ENCODE results near the gene PPFIBP2. TPM values are rescaled to one million over a fixed set of nuclear protein-coding genes. Genes with fewer than 3 reads are reported as not detected.

The PPFIBP2 gene
- total RNA-seq, 2 experiments from 2014 or later: 102 to 182 TPM

- H4K20me1 ChIP-seq (ENCODE audit: insufficient read depth, low read length): peaks cover 5% of the 10 kb centered on the region; the same call in 1 of the 2 replicates
- TF ChIP-seq EZH2phosphoT487 (IDR thresholded peaks at IDR 0.05; ENCODE audit: borderline replicate concordance, low read depth, low read length) (no peak), CTCF (conservative IDR thresholded peaks at IDR 0.05; ENCODE audit: low read length) (no peak)
- no peaks in the 10 kb centered on the region for H3K4me1 ChIP-seq (ENCODE audit: insufficient read depth, low read length, poor library complexity, severe bottlenecking)
- no peak overlapping the region for H3K4me2 ChIP-seq (ENCODE audit: low read length)
- H3K4me3 ChIP-seq (ENCODE audit: low read depth, low read length, poor library complexity, severe bottlenecking): no peak overlapping the region
- H3K9me2 ChIP-seq (ENCODE audit: insufficient read depth, low read length): no peaks in the 10 kb centered on the region
- intact Hi-C loops (cut with micrococcal nuclease; ENCODE audit: unreplicated experiment): no loop called here
- no peaks in the 10 kb centered on the region for H3K79me2 ChIP-seq (ENCODE audit: insufficient read depth, low read depth, low read length)
- CTCF ChIA-PET (ENCODE audit: unreplicated experiment): no interaction called here
- peaks cover 88% of the 10 kb centered on the region for H3K36me3 ChIP-seq (ENCODE audit: insufficient read depth, low read length)
- H3K27ac ChIP-seq (ENCODE audit: low read depth, low read length, poor library complexity, severe bottlenecking): no peak overlapping the region
- no peaks in the 10 kb centered on the region for H3K9me3 ChIP-seq (ENCODE audit: low read length)
- H2AFZ ChIP-seq (ENCODE audit: low read length): no peak overlapping the region
- POLR2A ChIA-PET: interaction anchor here (1.2 to 1.6 kb wide), 2 partner anchors 9 to 11 kb away, joined by 6 to 7 read pairs; no protein-coding TSS in a partner anchor
- DNase-seq (ENCODE audit: low spot score): no peak
- no TSS peak for BruUV-seq (replicated peaks)
These were observed 78.9 kb downstream of the PPFIBP2 start for GRCh38 chr11:7592711-7593110.

GRCh38 chr11:7593481-7593880 is 79.7 kb downstream of the PPFIBP2 start:
- BruUV-seq (replicated peaks): no TSS peak
- H2AFZ ChIP-seq (ENCODE audit: low read length): no peak overlapping the region
- ChIA-PET POLR2A (interaction anchor here (0.7 to 1.8 kb wide), 5 partner anchors 9 to 82 kb away, joined by 3 to 6 read pairs (median 5); no protein-coding TSS in a partner anchor), CTCF (ENCODE audit: unreplicated experiment) (no interaction called here)
- no peaks in the 10 kb centered on the region for H3K4me1 ChIP-seq (ENCODE audit: insufficient read depth, low read length, poor library complexity, severe bottlenecking)
- no peaks in the 10 kb centered on the region for H3K79me2 ChIP-seq (ENCODE audit: insufficient read depth, low read depth, low read length)
- H3K9me3 ChIP-seq (ENCODE audit: low read length): no peaks in the 10 kb centered on the region
- H3K4me3 ChIP-seq (ENCODE audit: low read depth, low read length, poor library complexity, severe bottlenecking): no peak overlapping the region
- no peaks in the 10 kb centered on the region for H3K9me2 ChIP-seq (ENCODE audit: insufficient read depth, low read length)
- H3K27ac ChIP-seq (ENCODE audit: low read depth, low read length, poor library complexity, severe bottlenecking): no peak overlapping the region
- H3K4me2 ChIP-seq (ENCODE audit: low read length): no peak overlapping the region
- TF ChIP-seq EZH2phosphoT487 (IDR thresholded peaks at IDR 0.05; ENCODE audit: borderline replicate concordance, low read depth, low read length) (no peak), CTCF (conservative IDR thresholded peaks at IDR 0.05; ENCODE audit: low read length) (no peak)
- H4K20me1 ChIP-seq (ENCODE audit: insufficient read depth, low read length): peaks cover 5% of the 10 kb centered on the region; the same call in 1 of the 2 replicates
- peaks cover 81% of the 10 kb centered on the region for H3K36me3 ChIP-seq (ENCODE audit: insufficient read depth, low read length)
- DNase-seq (ENCODE audit: low spot score): no peak
- intact Hi-C loops (cut with micrococcal nuclease; ENCODE audit: unreplicated experiment): no loop called here

- no TSS peak for BruUV-seq (replicated peaks)
- ChIA-PET POLR2A (interaction anchor here (0.6 to 0.9 kb wide), 2 partner anchors 9 to 45 kb away, joined by 3 read pairs; no protein-coding TSS in a partner anchor), CTCF (ENCODE audit: unreplicated experiment) (no interaction called here)
- H4K20me1 ChIP-seq (ENCODE audit: insufficient read depth, low read length): peaks cover 4% of the 10 kb centered on the region; the same call in 1 of the 2 replicates
- H2AFZ ChIP-seq (ENCODE audit: low read length): no peak overlapping the region
- H3K9me2 ChIP-seq (ENCODE audit: insufficient read depth, low read length): no peaks in the 10 kb centered on the region
- H3K4me2 ChIP-seq (ENCODE audit: low read length): no peak overlapping the region
- intact Hi-C loops (cut with micrococcal nuclease; ENCODE audit: unreplicated experiment): no loop called here
- no peaks in the 10 kb centered on the region for H3K4me1 ChIP-seq (ENCODE audit: insufficient read depth, low read length, poor library complexity, severe bottlenecking)
- TF ChIP-seq CTCF (conservative IDR thresholded peaks at IDR 0.05; ENCODE audit: low read length): no peak
- TF ChIP-seq EZH2phosphoT487 (IDR thresholded peaks at IDR 0.05; ENCODE audit: borderline replicate concordance, low read depth, low read length): no peak
- no peak overlapping the region for H3K27ac ChIP-seq (ENCODE audit: low read depth, low read length, poor library complexity, severe bottlenecking)
- H3K9me3 ChIP-seq (ENCODE audit: low read length): no peaks in the 10 kb centered on the region
- no peak overlapping the region for H3K4me3 ChIP-seq (ENCODE audit: low read depth, low read length, poor library complexity, severe bottlenecking)
- H3K36me3 ChIP-seq (ENCODE audit: insufficient read depth, low read length): peaks cover 81% of the 10 kb centered on the region
- no peaks in the 10 kb centered on the region for H3K79me2 ChIP-seq (ENCODE audit: insufficient read depth, low read depth, low read length)
- DNase-seq (ENCODE audit: low spot score): no peak
These were observed 81.4 kb downstream of the PPFIBP2 start for GRCh38 chr11:7595016-7595866.
